ENCODE results near the gene COPE. TPM values are rescaled to one million over a fixed set of nuclear protein-coding genes. Genes with fewer than 3 reads are reported as not detected.

The COPE gene
- total RNA-seq, 1 donor from 2014 or later = 95.2 TPM

DNA sequence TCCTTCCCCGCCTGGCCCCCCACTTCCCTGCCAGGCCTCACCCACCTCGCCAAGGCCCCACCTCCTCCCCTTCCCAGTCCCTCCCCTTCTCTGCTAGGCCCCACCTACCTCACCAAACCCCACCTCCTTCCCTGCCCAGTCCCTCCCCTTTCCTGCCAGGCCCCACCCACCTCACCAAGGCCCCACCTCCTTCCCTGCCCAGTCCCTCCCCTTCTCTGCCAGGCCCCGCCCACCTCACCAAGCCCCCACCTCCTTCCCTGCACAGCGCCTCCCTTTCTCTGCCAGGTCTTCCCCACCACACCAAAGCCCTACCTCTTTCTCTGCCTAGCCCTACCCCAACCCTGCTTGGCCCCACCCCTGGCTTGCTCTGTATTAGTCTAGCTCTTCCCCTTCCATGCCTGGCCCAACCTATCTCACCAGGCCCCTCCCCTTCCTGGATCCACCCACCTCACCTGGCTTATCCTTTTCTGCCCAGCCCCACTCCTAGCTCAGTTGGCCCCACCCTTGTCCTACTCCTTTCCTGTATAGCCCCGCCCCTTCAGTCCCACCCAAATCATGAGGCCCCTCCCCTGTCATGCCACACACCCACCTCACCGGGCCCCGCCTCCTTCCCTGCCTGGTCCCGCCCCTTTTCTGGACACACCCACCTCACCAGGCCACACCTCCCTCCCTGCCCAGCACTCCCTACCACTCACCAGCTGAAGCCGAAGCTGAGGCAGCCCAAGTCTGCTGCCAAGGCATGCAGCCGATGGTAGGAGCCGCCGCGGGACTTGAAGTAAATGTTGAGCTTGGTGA, 39.4 kb downstream of the COPE start:
- no peak overlapping the region for H3K27ac ChIP-seq
- Mint-ChIP-seq H3K27ac (no peak overlapping the region), H3K4me1 (no peaks in the 10 kb centered on the region), H3K36me3 (peaks cover 32% of the 10 kb centered on the region), H3K9me3 (peaks cover 6% of the 10 kb centered on the region), H3K4me3 (no peak overlapping the region), H3K27me3 (ENCODE audit: insufficient read depth, low read depth) (no peaks in the 10 kb centered on the region)
- peak; percentile 36 for DNase-seq (ENCODE audit: low spot score)
- H3K36me3 ChIP-seq = no peaks in the 10 kb centered on the region
- peaks cover 4% of the 10 kb centered on the region for H4K20me1 ChIP-seq (ENCODE audit: low read depth)
- H3K9me3 ChIP-seq (ENCODE audit: low read depth) = no peaks in the 10 kb centered on the region
- no peak for TF ChIP-seq EZH2 (IDR thresholded peaks at IDR 0.05)
- TF ChIP-seq, protein P1, sequence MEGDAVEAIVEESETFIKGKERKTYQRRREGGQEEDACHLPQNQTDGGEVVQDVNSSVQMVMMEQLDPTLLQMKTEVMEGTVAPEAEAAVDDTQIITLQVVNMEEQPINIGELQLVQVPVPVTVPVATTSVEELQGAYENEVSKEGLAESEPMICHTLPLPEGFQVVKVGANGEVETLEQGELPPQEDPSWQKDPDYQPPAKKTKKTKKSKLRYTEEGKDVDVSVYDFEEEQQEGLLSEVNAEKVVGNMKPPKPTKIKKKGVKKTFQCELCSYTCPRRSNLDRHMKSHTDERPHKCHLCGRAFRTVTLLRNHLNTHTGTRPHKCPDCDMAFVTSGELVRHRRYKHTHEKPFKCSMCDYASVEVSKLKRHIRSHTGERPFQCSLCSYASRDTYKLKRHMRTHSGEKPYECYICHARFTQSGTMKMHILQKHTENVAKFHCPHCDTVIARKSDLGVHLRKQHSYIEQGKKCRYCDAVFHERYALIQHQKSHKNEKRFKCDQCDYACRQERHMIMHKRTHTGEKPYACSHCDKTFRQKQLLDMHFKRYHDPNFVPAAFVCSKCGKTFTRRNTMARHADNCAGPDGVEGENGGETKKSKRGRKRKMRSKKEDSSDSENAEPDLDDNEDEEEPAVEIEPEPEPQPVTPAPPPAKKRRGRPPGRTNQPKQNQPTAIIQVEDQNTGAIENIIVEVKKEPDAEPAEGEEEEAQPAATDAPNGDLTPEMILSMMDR (IDR thresholded peaks at IDR 0.05) = no peak
- TF ChIP-seq EZH2phosphoT487 (IDR thresholded peaks at IDR 0.05) = no peak
- no peak overlapping the region for H2AFZ ChIP-seq (replicated peaks)
- no peak overlapping the region for H3K4me2 ChIP-seq
- no peak overlapping the region for H3K4me3 ChIP-seq
- no peaks in the 10 kb centered on the region for H3K79me2 ChIP-seq (ENCODE audit: low read depth)
- no peaks in the 10 kb centered on the region for H3K4me1 ChIP-seq
- H3K9ac ChIP-seq = no peak overlapping the region
- no peaks in the 10 kb centered on the region for H3F3A ChIP-seq (ENCODE audit: low read depth)
- H3K27me3 ChIP-seq = no peaks in the 10 kb centered on the region

- Histone ChIP-seq H3K4me3 (no peak overlapping the region), H3K36me3 (no peaks in the 10 kb centered on the region), H3K27ac (no peak overlapping the region), H3K27me3 (no peaks in the 10 kb centered on the region), H3K9ac (no peak overlapping the region), H3F3A (ENCODE audit: low read depth) (no peaks in the 10 kb centered on the region), H3K79me2 (ENCODE audit: low read depth) (no peaks in the 10 kb centered on the region), H3K4me2 (no peak overlapping the region), H3K4me1 (no peaks in the 10 kb centered on the region), H3K9me3 (ENCODE audit: low read depth) (no peaks in the 10 kb centered on the region), H2AFZ (replicated peaks) (no peak overlapping the region), H4K20me1 (ENCODE audit: low read depth) (peaks cover 7% of the 10 kb centered on the region)
- H3K4me1 Mint-ChIP-seq = no peaks in the 10 kb centered on the region
- H3K9me3 Mint-ChIP-seq = peaks cover 6% of the 10 kb centered on the region
- TF ChIP-seq EZH2 (IDR thresholded peaks at IDR 0.05) (no peak), EZH2phosphoT487 (IDR thresholded peaks at IDR 0.05) (no peak)
- TF ChIP-seq, protein P1 (IDR thresholded peaks at IDR 0.05) = no peak
- H3K36me3 Mint-ChIP-seq = peaks cover 36% of the 10 kb centered on the region
- no peak overlapping the region for H3K4me3 Mint-ChIP-seq
- no peak for DNase-seq (ENCODE audit: low spot score)
- H3K27me3 Mint-ChIP-seq (ENCODE audit: insufficient read depth, low read depth) = no peaks in the 10 kb centered on the region
- H3K27ac Mint-ChIP-seq = no peak overlapping the region
Measured at GRCh38 chr19:18878858-18879578, 40.2 kb downstream of the COPE start.

DNA sequence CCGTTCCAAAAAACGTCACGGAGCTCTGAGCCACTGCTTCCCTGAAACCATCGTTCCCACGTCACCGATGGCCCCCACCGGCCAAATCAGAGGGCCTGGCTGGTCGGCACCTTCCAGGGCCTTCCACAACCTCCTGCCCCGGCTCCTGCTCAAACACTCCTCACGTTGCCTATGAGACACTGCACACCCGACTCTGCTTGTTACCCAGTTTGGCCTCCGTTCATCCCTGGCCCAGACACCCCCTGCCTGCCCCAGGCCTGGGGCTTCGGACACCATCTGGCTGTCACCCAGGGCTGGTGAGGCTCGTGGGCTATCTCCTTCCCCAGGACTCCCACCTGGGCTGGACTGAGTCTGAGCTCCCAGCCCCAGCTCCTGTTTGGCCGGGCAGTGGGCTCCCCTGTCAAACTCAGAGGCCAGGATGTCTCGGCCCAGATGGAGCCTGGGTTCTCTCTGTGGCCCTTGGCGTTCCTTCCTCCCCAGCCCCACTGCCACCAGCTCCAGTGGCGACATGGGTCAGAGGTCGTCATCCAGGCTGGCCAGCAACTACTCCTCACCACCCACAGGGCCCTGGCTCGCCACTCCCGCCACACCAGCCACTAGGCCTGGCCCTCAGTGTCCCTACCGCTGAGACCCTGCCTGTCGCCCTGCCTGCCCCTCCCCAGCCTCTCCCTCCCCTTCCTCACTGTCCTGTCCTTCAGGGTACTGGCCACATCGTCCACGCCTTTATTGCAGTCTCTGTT, 41.0 kb downstream of the COPE start:
- H4K20me1 ChIP-seq (ENCODE audit: low read depth) = peaks cover 7% of the 10 kb centered on the region
- no peaks in the 10 kb centered on the region for H3F3A ChIP-seq (ENCODE audit: low read depth)
- no peak overlapping the region for H3K4me3 ChIP-seq
- no peak overlapping the region for H3K27ac Mint-ChIP-seq
- H3K27me3 ChIP-seq = no peaks in the 10 kb centered on the region
- H3K27me3 Mint-ChIP-seq (ENCODE audit: insufficient read depth, low read depth) = no peaks in the 10 kb centered on the region
- no peak overlapping the region for H3K4me3 Mint-ChIP-seq
- H3K79me2 ChIP-seq (ENCODE audit: low read depth) = no peaks in the 10 kb centered on the region
- H3K9ac ChIP-seq = no peak overlapping the region
- TF ChIP-seq EZH2 (IDR thresholded peaks at IDR 0.05) (no peak), EZH2phosphoT487 (IDR thresholded peaks at IDR 0.05) (no peak)
- TF ChIP-seq, protein P1 (IDR thresholded peaks at IDR 0.05) = no peak
- H3K27ac ChIP-seq = no peak overlapping the region
- no peak overlapping the region for H2AFZ ChIP-seq (replicated peaks)
- H3K4me2 ChIP-seq = no peak overlapping the region
- no peak for DNase-seq (ENCODE audit: low spot score)
- H3K4me1 ChIP-seq = no peaks in the 10 kb centered on the region
- no peaks in the 10 kb centered on the region for H3K4me1 Mint-ChIP-seq
- no peaks in the 10 kb centered on the region for H3K36me3 ChIP-seq
- no peaks in the 10 kb centered on the region for H3K9me3 ChIP-seq (ENCODE audit: low read depth)
- H3K9me3 Mint-ChIP-seq = peaks cover 6% of the 10 kb centered on the region
- H3K36me3 Mint-ChIP-seq = peaks cover 39% of the 10 kb centered on the region

All from neural progenitor cell (in vitro differentiated cells).